ENCODE measurements around the gene ZNF639. TPM values are rescaled to one million over a fixed set of nuclear protein-coding genes. Genes with fewer than 3 reads are reported as not detected.

The ZNF639 gene
- polyA plus RNA-seq, 1 donor (not counting 4 experiments of a cell fraction or from before 2014, with no cell fraction given): 15.8 TPM

GRCh38 chr3:179323197-179324110 lies 623 bp downstream of the ZNF639 start:
- TF ChIP-seq EZH2 (IDR thresholded peaks at IDR 0.05; ENCODE audit: low read length): no peak
- no peak for TF ChIP-seq CTCF (optimal IDR thresholded peaks at IDR 0.05 in 1 of 3, IDR thresholded peaks at IDR 0.05 in 1 of 3, conservative IDR thresholded peaks at IDR 0.05 in 1 of 3; ENCODE audit: extremely low read depth in 1 of 3, insufficient read depth in 2 of 3, low read length in 3 of 3)
- H3K9ac ChIP-seq (ENCODE audit: control insufficient read depth, extremely low read depth, insufficient read depth, low read length): peak overlapping the region; percentile 96
- no peaks in the 10 kb centered on the region for H3K9me3 ChIP-seq (ENCODE audit: control insufficient read depth, low read depth, low read length)
- H3K27ac ChIP-seq (ENCODE audit: control insufficient read depth, insufficient read depth, low read length): peak overlapping the region; percentile 90
- H3K79me2 ChIP-seq (ENCODE audit: control insufficient read depth, insufficient read depth, low read length): peaks cover 50% of the 10 kb centered on the region
- no peaks in the 10 kb centered on the region for H4K20me1 ChIP-seq (ENCODE audit: control insufficient read depth, extremely low read depth, insufficient read depth, low read length)
- H3K4me3 ChIP-seq (ENCODE audit: control insufficient read depth in 2 of 3, extremely low read depth in 1 of 3, insufficient read depth in 2 of 3, low read depth in 1 of 3, low read length in 3 of 3): peak overlapping the region; percentile 76 to 94 (median 85)
- DNase-seq (ENCODE audit: low read depth, low spot score) (no peak), FAIRE-seq (no peak)
- H3K4me1 ChIP-seq (ENCODE audit: control insufficient read depth, extremely low read depth, insufficient read depth, low read length): peaks cover 18% of the 10 kb centered on the region
- dilution Hi-C loops (cut with MboI; ENCODE audit: extremely low pct_ligation_motif_present, low sequenced_read_pairs): no loop called here
- H3K27me3 ChIP-seq (ENCODE audit: control insufficient read depth, extremely low read depth, insufficient read depth, low read length): no peaks in the 10 kb centered on the region
- H3K4me2 ChIP-seq (ENCODE audit: control insufficient read depth, extremely low read depth, insufficient read depth, low read depth, low read length): peak overlapping the region; percentile 90
- H3K9me1 ChIP-seq (ENCODE audit: control insufficient read depth, extremely low read depth, insufficient read depth, low read length): no peaks in the 10 kb centered on the region
- H2AFZ ChIP-seq (ENCODE audit: control insufficient read depth, low read length): peak overlapping the region; percentile 44
- peaks cover 0 to 5% of the 10 kb centered on the region in 2 experiments for H3K36me3 ChIP-seq (ENCODE audit: control insufficient read depth in 2 of 2, extremely low read depth in 1 of 2, insufficient read depth in 2 of 2, low read length in 2 of 2)

- TF ChIP-seq CTCF (optimal IDR thresholded peaks at IDR 0.05 in 1 of 3, IDR thresholded peaks at IDR 0.05 in 1 of 3, conservative IDR thresholded peaks at IDR 0.05 in 1 of 3; ENCODE audit: extremely low read depth in 1 of 3, insufficient read depth in 2 of 3, low read length in 3 of 3) (no peak), EZH2 (IDR thresholded peaks at IDR 0.05; ENCODE audit: low read length) (no peak)
- H3K79me2 ChIP-seq (ENCODE audit: control insufficient read depth, insufficient read depth, low read length): peaks cover 54% of the 10 kb centered on the region
- H2AFZ ChIP-seq (ENCODE audit: control insufficient read depth, low read length): peak overlapping the region; percentile 20
- H3K4me3 ChIP-seq (ENCODE audit: control insufficient read depth in 2 of 3, extremely low read depth in 1 of 3, insufficient read depth in 2 of 3, low read depth in 1 of 3, low read length in 3 of 3): peak overlapping the region; percentile 76 to 94 (median 85)
- FAIRE-seq (peak; percentile 61), DNase-seq (ENCODE audit: low read depth, low spot score) (no peak)
- H3K27ac ChIP-seq (ENCODE audit: control insufficient read depth, insufficient read depth, low read length): peak overlapping the region; percentile 90
- dilution Hi-C loops (cut with MboI; ENCODE audit: extremely low pct_ligation_motif_present, low sequenced_read_pairs): no loop called here
- H4K20me1 ChIP-seq (ENCODE audit: control insufficient read depth, extremely low read depth, insufficient read depth, low read length): no peaks in the 10 kb centered on the region
- H3K9me3 ChIP-seq (ENCODE audit: control insufficient read depth, low read depth, low read length): no peaks in the 10 kb centered on the region
- no peaks in the 10 kb centered on the region for H3K9me1 ChIP-seq (ENCODE audit: control insufficient read depth, extremely low read depth, insufficient read depth, low read length)
- peaks cover 2 to 12% of the 10 kb centered on the region in 2 experiments for H3K36me3 ChIP-seq (ENCODE audit: control insufficient read depth in 2 of 2, extremely low read depth in 1 of 2, insufficient read depth in 2 of 2, low read length in 2 of 2)
- H3K4me1 ChIP-seq (ENCODE audit: control insufficient read depth, extremely low read depth, insufficient read depth, low read length): peaks cover 18% of the 10 kb centered on the region
- H3K4me2 ChIP-seq (ENCODE audit: control insufficient read depth, extremely low read depth, insufficient read depth, low read depth, low read length): peak overlapping the region; percentile 90
- no peaks in the 10 kb centered on the region for H3K27me3 ChIP-seq (ENCODE audit: control insufficient read depth, extremely low read depth, insufficient read depth, low read length)
- peak overlapping the region; percentile 96 for H3K9ac ChIP-seq (ENCODE audit: control insufficient read depth, extremely low read depth, insufficient read depth, low read length)
Observed at GRCh38 chr3:179324270-179324754, 1.5 kb downstream of the ZNF639 start.
